Activated T-cell treated with anti-CD3 and anti-CD28 coated beads, Interleukin-2, amount 50 U/mL, for 48 hours (primary cell): ENCODE measurements around the gene CNTFR.
"Not testable (repeated sequence)": the region's sequence is repeated elsewhere in the genome, so short reads cannot be mapped to it uniquely, and the experiment has no call there.

Source experiments
- DNase-seq, 2 experiments: peaks; one replicate each; pipeline ENCODE4 v3.0.0-alpha.2; 2020

The CNTFR gene

DNA sequence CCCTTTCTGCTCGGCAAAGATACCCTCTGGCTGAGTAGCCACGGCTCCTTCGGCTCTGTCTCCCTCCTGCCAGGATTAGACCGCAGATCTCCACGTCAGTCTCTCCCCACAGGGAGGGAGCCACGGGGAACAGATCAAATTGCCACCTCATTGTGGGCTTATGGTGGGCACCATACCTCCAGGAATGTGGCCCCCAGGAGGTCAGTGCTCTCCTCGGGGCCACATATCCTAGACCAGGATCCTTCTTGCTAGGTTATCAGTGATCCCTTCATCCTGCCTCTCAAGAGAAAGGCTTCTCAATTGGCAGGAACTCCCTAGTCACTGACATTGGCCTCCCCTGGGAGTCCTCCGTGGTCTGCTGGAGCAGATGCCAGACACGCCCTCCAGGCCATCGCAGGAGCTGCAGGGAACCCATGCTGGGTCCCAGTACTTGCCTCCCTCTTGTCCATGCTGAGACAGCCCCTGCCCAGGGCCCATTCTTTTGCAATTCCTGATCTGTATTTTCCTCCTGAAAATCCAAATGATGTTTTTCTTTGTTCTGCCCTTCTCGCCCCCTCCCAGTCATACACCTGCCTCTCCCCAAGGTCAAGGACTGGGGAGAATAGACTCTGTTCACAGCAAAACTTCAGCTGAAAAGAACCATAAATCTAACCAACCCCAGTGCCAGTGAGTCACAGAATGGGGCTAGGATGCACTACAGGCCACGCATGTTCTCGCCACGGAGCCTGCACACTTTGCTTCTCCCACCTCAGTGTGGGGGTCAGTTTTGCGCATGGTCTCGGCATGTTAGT lies 35.1 kb downstream of the CNTFR start:
- DNase-seq, result no peak

DNA sequence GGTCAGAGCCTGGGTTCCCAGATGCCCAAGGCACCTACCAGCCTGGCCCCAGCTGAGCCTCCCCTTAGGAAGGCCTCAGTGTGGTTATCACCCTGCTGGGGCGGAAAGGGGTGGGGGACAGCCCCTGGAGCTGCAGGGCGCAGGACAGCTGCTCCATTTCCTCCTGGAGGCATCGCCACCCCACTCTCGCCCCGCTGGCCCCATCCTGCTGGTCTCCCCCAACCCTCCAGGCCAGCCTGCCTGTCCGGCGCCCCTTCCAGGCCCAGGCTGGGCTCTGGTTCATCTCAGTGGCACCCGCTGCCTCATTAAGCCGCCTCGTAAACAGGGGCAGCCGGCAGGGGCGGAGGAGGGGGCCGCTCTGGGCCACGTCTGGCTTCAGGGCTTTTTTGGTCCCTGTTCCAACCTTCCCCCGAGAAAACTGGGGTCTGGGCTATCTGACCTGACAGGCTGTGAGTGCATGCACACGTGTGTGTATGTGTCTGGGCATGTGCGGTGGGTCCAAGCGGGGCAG lies 36.0 kb downstream of the CNTFR start:
- DNase-seq, result no peak

DNA sequence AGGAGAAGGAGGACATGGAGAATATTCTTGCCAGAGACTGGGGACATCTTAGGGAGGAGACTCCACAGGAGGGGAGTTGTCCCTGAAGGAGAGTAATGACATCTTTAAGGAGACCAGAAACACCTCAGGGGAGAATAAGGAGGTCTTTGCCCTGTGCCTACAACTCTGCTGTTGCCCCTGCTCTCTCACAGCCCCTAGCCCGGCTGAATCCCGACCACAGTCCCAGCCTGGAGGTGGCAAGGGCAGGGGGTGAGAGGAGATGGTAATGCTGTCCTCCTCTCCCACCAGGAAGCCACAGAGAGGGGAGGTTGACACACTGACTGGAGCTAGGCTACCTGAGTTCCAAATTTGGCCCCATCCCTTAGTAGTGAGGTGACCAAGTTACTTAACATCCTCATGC lies 36.5 kb downstream of the CNTFR start:
- no peak for DNase-seq

DNA sequence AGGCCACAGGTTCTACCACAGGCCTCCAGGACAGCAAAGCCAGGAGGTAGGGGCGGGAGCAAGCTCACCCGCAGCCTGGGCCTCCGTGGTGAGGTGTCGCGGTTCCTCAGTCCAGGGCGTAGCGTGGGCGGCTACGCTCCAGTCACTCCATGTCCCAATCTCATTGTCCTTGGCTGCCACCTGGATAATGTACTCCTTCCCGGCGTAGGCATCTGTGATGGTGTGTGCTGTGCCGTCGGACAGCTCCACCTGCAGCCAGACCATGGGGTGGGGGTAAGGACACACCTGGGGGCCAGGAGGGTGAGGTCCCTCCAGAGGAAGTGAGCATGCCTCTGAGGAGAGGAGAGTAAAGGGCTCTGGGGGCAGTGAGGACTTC lies 36.9 kb downstream of the CNTFR start:
- DNase-seq, result no peak

DNA sequence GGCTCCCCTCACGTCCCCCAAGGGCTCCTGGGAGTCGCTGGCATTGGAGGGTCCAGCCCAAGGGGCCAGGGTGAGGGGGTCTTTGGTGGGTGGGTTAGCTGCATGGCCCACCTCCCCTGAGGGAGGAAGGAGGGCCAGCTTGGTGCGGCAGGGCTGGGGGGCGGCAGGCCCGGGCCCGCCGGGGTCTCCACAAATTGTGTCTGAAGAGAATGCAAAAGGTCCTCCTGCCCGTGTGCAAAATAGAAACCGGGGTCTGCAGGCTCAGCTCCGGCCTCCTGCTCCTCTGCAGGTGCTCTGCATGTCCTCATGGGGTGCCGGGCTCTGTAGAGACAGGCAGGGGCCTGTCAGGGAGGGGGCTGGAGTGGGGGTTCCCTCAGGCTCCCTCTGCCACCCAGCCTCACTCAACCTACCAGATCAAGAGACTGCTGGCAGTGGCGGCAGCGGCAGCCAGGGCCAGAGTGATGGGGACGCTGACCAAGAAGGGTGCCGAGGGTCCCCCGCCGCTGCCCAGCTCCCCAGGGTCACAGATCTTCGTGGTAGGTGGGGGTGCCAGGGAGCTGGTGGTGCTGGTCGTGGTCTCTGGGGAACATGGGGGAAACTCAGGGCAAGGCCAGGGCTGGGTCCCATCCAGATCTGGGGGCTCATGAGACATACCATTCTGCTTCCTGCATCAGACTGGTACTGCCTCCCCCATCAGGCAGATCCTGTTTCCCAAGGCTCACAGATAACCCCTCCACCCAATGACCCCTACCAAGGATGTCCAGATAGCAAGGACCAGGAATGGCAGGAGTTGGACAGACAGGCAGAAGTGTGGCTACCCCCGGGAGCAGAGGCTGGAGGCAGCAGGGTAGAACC lies 37.5 kb downstream of the CNTFR start:
- no peak for DNase-seq

DNA sequence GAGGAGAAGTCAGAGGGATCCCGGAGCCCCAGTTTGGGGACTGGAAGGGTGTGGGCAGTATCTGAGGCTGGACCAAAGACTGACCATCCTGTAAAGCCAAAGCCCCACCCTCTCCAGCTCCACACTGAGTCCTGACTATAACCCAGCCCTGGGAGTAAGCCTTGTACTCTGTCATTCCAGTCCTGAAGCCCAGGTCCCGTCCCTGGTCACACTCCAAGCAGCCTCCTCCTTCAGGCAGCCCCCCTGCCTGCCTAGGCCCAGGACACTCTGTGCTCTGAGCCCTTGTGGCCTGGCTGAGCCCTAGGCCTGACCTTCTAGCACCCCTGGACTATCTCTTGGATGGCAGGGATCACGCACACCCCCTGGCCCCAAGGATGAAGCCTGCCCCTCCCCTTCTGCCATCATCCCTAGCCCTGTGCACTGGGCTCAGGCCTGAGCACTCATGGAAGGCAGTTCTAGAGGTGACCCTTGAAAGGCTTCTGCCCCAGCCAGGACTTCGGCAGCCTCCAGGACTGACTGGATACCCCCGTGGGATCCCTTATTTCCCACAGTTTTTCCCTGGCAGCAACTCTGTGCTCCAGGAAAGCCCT lies 38.7 kb downstream of the CNTFR start:
- DNase-seq, result no peak

DNA sequence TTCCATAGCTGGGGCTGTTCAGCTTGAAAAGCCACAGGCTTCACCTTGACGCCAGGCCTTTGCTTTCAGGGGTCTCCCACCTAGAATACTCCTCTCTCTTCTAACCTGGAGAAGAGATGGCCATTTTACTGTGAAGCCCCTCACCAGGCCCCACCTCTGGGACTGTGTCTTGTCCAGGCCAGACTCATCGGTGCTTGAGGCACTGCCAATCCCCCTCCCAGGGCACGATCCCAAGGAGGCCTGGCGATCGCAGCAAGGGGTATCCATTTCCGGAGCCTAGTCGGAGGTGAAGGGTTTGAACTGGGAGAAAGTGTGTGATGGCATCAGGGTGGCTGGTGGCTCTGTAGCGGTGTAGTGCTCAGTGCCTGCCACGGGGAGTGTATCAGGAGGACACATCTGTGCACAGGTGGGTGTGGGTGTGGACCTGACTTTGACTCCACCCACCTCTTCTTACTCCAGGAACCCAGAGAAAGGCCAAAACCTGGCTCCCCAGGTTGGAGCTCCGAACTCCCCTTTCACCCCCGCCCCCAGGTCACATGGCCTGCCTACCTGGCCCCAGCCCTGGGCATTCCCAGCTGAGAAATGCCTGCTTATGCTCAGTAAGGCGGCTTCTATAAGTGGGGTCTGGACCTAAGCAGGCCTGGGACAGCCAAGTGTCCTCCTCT lies 39.4 kb downstream of the CNTFR start:
- DNase-seq, result no peak

DNA sequence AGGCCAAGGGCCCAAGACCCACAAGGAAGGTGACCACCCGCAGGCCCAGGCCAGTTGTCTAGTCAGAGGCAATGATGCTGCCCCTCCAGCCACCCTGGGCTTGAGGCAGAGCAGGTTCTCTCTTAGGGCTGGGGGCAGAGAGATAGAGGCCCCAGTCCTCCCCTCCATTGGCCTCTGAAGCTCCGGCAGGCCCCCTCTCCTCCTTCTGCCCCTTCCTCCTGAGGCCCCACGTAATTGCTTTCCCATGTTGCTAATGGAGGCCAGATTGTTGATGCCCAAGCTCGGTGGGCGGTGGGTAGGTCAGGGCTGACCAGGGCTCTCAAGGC lies 40.2 kb downstream of the CNTFR start:
- DNase-seq, result no peak

DNA sequence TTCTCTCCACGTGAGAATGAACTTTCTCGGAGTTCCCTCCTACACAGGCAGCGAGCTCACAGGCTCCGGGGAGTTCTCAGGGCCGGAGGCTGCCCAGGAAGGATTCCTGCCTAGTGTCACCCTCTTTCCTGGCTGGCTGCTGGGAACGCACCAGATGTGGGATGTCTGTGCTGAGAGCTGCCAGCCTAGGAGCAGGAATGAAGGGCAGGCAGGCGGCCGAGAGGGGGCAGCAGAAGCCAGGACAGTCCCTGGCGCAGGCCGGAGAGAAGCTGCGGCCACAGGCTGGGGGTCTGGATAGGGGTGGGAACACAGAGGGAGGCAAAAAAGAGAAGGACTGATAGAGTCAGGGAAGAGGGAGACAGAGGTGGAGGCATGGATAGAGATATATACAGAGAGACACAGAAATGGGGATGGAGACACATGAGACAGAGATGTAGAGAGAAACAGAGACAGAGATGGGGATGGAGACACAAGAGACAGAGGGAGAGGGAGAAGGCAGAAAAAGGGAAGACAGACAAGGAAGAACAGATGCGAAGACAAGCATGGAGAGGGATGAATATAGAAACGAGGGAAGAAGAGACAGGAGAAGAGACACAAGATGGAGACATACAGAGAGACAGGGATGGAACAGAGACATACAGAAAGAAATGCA lies 41.4 kb downstream of the CNTFR start:
- peak; percentile 53 to 58 for DNase-seq

DNA sequence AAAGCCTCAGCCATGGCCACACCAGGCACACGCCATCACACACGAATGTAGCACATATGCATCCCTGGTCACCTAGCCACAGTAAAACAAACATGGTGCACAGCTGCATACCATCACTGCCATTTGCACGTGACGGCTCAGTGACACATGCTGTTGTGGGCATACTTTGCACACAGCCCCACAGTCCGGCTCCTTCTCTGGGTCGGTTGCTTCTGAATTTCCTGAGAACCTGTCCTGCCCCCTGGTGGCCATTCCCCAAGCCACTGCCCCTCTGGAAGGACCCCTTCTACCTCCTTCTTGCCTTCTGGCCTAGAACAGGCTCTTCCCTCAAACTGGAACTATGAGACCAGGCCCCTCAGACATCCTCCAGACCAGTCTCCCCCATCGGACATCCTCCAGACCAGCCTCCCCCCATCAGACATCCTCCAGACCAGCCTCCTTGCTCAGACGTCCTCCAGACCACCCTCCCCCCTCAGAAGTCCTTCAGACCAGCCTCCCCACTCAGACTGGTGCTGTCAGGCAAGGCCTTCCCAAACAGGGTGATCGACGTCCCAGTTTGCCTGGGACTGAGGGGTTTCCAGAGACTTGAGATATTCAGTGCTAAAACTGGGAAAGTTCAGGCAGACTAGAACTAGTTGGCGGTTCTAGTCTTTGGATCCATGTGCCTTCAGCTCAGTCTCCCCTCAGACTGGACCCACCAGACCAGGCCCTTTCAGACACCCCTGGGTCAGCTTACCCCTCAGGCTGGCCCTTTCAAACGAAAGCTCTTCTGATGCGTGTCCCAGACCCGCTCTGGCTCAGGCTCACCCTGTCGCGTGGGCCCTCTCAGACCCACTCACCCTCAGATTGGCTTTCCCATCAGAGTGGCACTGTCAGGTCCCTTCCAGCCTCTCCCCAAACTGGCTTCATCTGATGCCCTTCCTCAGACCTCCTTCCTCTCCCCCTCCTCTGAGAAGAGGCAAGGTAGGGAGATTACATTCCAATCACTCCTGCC lies 42.4 kb downstream of the CNTFR start:
- DNase-seq, result peak; percentile 77 to 80

DNA sequence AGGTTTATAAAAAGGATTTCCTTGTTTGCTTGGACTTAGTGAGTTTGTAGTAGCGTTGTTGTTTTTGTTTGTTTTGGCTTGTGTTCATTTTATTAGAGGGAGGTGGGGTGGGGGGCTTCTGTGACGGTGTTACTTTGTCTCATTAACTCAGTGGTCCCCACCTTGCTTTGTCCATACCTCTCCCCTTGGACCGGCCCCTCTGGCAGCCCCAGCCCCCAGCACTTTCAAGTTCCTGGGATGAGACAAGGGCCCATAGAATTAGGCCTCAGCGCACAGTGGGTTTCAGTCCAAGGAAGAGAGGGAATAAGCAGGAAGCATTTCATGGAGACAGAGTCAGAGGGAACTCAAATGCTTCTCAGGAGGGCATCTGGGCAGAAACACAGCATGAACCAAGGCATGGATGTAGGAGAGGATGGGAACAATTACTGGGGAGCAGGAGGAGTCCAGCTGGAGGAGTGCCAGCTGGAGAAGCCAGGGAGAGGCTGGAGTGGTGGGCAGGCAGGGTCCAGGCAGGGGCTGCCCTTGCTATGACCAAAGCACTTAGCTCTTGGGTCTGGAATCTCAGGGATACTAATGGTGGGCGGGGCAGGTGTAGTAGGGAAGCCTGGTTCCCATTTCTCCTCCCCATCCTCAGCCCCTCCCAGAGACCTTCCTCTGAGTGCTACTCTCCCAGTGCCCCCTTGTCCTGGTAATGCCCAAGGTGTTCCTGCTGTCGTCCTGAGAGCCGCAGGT lies 43.3 kb downstream of the CNTFR start:
- DNase-seq, result no peak

DNA sequence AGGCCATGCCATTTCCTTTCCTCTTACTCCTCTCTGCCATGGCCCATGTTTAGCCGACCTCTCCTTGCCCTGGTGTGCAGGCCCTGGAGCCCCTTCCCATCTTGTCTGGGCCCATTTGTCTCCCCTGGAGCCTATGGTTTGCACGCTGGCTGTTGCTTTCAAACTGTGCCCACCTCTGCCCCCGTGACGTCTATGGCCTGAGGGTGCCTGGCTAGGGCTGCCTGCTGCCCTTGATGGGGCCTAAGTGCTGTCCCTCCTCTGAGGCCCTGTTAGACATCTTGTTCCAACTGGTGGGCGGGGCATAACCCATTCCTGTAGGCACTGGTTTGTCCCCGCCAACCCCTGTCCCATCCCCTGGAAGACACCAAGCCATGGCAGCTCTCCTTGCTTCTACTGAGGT lies 44.0 kb downstream of the CNTFR start:
- no peak for DNase-seq

DNA sequence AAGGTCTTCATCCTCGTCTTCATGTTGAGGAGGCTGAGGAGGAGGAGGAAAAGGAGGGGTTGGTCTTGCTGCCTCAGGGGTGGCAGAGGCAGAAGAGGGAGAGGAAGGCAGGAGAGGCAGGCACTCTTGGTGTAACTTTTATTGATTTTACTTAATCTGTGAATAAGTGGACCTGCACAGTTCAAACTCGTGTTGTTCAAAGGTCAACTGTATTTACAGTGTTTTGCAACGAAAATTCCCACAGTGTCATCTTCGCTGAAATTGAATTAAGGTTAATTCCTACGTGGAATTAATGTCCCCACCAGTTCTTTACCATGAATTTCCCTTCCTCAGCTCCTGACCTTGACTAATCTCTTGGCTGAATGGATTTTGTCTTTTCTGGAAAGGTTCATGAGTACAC lies 45.5 kb downstream of the CNTFR start:
- DNase-seq, result no peak

DNA sequence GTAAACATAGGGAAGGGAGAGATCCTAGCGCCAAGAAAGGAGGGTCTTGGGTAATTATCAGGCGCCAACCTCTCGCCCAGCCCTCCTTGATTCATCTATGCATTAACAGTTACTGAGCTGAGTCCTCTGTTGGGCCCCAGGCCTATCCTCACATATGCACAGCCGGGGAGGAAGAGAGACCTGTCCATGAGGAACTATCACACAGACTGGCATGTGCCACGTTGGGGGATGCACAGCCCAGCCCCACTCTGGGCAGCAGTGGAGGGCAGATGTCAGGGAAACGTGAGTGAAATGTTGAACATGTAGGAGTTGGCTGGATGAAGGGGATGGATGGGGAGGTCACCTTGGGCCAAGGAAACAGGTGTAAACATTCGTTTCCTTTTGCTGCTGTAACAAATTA lies 48.0 kb downstream of the CNTFR start:
- DNase-seq, result no peak

DNA sequence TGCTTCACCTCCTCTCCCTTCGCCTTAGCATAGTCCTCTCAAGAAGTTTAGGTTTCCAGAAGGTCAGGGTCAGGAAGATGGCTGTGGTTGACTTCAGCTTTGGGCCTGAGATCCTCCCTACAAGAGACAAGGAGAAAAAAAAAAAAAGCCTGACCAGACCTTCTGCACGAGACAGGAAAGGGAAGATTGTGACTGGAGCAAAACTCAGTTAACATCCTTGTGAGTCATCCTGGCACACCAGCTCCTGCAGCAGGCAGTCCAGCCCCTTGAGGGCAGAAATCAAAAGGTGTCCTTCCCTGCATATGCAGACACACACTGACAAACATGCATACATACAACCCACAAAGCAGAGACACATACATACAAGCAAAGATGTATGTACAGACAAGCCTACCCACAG lies 48.7 kb downstream of the CNTFR start:
- DNase-seq, result no peak

DNA sequence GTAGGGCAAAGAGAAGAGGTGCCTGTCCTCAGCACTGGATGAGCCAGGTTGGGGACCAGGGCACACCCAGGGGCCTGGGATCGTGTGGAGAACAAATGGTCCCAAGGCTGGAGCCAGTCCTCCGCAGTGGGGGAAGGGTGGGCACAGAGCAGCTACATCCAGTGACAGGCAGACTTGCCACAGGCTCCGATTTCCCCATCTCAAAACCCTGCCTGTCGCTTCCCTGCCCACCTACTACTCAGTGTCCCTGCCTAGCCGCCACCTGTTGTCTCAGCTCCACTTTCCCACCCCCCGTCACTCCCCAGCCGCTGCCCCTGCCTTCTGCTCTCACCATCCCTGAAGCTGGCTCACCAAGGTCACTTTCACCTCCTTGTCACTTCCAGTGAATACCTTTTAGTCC lies 52.8 kb downstream of the CNTFR start:
- no peak for DNase-seq

DNA sequence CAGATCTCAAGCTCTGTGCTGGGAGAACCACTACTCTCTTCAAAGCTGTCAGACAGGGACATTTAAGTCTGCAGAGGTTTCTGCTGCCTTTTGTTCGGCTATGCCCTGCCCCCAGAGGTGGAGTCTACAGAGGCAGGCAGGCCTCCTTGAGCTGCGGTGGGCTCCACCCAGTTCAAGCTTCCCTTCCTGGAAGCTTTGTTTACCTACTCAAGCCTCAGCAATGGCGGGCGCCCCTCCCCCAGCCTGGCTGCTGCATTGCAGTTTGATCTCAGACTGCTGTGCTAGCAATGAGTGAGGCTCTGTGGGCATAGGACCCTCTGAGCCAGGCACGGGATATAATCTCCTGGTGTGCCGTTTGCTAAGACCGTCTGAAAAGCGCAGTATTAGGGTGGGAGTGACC lies 57.5 kb downstream of the CNTFR start:
- DNase-seq, result not testable (repeated sequence)

DNA sequence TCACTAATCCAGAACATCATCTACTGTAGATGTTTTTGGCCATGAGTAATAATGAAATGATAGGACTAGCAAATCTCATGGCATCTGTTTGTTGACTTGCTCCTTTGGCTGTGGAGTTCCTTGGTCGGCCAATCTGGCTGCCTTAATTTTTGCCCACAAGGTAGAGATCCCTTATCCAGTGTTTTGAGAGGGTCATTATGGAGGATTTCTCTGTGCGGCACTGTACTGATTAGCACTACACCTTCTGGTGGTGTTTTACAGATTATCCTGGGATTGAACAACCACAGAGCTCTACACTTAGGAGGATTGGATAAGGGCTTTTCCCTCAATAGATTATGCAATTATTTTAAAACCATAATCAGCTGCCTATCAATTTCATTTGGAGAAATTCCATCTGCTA lies 63.5 kb downstream of the CNTFR start:
- DNase-seq, result no peak

DNA sequence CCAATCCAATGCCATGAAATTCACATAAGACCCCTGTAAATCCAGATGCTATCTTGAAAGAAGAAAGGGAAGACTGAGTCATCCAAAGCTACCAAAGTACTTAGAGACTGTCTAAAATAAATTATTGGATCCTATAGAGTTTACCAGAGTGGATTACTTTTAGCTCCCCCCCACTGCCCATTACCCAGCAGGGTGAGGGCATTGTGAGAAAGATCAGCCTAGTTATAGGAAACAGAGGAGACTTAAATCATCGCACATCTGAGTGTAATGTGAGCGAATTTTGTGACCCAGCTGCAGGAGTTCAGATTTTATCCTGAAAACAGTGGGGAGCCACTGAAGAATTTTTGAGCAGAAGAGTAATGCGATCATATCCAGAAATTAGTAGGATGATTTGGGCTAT lies 65.2 kb downstream of the CNTFR start:
- no peak for DNase-seq

DNA sequence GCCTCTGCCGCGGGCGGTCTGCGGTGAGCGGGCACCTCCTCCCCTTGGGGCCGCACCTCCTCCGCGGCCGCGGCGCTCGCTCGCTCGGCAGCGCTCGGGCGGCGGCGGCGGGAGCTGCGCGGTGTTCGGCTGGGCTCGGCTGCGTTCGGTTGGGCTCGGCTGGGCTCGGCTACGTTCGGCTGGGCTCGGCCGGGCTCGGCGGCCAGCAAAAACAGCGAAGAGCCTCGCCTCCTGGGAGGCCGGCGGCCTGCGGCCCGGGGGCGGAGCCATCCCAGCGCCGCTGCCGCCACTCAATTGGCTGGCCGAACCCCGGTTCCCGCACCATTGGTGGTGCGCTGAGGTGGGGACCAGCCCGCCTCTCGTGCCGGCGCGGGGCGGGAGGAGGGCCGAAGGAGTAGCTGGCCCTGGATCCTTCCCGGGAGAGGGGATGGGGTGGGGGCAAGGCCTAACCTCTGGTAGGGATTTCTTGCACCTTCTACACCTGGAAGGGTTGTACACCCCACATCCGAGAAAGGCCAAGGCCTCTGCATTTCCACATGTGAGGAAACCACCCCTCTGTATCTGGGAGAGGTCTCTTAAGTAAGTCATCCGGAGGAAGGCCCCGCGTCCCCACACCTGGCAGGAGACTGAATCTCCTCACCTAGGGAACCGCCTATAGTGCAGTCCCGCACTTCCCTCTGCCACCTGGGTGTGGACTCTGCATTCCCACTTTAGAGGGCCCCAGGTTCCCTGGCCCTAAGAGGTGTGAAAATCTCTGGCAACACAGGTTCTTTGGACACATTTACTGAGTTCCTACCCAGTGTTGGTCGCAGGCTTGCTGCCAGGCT lies 66.3 kb downstream of the CNTFR start, which contains the start of gene ENHO:
ENHO (minus strand) TSS at position 20 of the 827 bp plus-strand sequence. CDS start 1,295 bp downstream, outside the sequence.
- DNase-seq, result peak; percentile 92 to 97
